ENCODE data around the gene APBB2.

GRCh38 chr4:41256740-41257256 lies 42.5 kb upstream of the APBB2 start, which contains the start of gene UCHL1:
- TF ChIP-seq CTCF (IDR thresholded peaks at IDR 0.05): no peak
- no peak for TF ChIP-seq ELF4 (CRISPR knock-in tag; IDR thresholded peaks at IDR 0.05; ENCODE audit: low read depth)
- TF ChIP-seq ZBTB43 (CRISPR knock-in tag; IDR thresholded peaks at IDR 0.05): peak; percentile 78; the same call in 1 of the 2 replicates
- TF ChIP-seq, protein P1, sequence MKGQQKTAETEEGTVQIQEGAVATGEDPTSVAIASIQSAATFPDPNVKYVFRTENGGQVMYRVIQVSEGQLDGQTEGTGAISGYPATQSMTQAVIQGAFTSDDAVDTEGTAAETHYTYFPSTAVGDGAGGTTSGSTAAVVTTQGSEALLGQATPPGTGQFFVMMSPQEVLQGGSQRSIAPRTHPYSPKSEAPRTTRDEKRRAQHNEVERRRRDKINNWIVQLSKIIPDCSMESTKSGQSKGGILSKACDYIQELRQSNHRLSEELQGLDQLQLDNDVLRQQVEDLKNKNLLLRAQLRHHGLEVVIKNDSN (CRISPR knock-in tag; IDR thresholded peaks at IDR 0.05): peak; percentile 35; the same call in 1 of the 2 replicates
- TF ChIP-seq CREB1 (CRISPR knock-in tag; IDR thresholded peaks at IDR 0.05): 0 out of 2 replicates have a peak, but pooled peaks have one; percentile 38
- TF ChIP-seq E2F4 (CRISPR knock-in tag; IDR thresholded peaks at IDR 0.05; ENCODE audit: borderline replicate concordance, low read depth): no peak
- TF ChIP-seq SMAD4 (CRISPR knock-in tag; IDR thresholded peaks at IDR 0.05): no peak; the same call in 1 of the 2 replicates
